ENCODE data around the gene PRICKLE1.
A peak's percentile ranks its signal among the peaks of the same experiment; 100 is the strongest.

Gene PRICKLE1

DNA sequence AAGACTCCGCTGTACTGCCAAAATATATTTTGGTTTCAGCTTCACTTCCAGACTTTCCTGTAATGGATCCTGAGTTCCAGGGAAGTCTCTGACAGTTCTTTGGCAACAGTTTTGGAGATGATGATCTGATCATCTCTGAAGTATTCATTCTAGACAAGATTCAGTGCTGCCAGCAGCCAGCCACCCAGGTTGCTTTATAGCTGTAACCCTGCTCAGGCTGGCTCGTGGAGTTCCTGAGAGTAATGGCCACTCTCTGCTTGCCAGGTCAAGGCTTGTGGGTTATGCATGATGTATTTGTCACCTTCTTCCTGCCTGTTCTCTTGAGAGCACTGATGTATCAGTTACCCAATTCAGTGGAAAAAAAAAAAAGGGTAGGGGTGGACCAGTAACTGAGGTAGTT is 139.3 kb downstream of the PRICKLE1 start:
- Histone ChIP-seq H3K27ac (ENCODE audit: low read depth, low read length) (no peak overlapping the region), H3K36me3 (ENCODE audit: control insufficient read depth, insufficient read depth, low read length) (peaks cover 10% of the 10 kb centered on the region), H3K27me3 (ENCODE audit: control insufficient read depth, insufficient read depth, low read length) (no peaks in the 10 kb centered on the region), H3K4me3 (ENCODE audit: low read depth, low read length) (no peak overlapping the region), H3K9me3 (ENCODE audit: control insufficient read depth, insufficient read depth, low read depth, low read length) (peaks cover 2% of the 10 kb centered on the region; the same call in 1 of the 2 replicates), H3K4me1 (ENCODE audit: control insufficient read depth, insufficient read depth, low read length) (peaks cover 33% of the 10 kb centered on the region), H3K9ac (ENCODE audit: low read length) (no peak overlapping the region)

GRCh38 chr12:42448841-42449240 is 140.7 kb downstream of the PRICKLE1 start:
- Histone ChIP-seq H3K27me3 (ENCODE audit: control insufficient read depth, insufficient read depth, low read length) (no peaks in the 10 kb centered on the region), H3K4me3 (ENCODE audit: low read depth, low read length) (no peak overlapping the region), H3K27ac (ENCODE audit: low read depth, low read length) (no peak overlapping the region), H3K9ac (ENCODE audit: low read length) (no peak overlapping the region), H3K4me1 (ENCODE audit: control insufficient read depth, insufficient read depth, low read length) (peaks cover 33% of the 10 kb centered on the region), H3K9me3 (ENCODE audit: control insufficient read depth, insufficient read depth, low read depth, low read length) (peaks cover 8% of the 10 kb centered on the region), H3K36me3 (ENCODE audit: control insufficient read depth, insufficient read depth, low read length) (peaks cover 18% of the 10 kb centered on the region)

GRCh38 chr12:42447371-42447786 is 142.2 kb downstream of the PRICKLE1 start:
- Histone ChIP-seq H3K4me3 (ENCODE audit: low read depth, low read length) (no peak overlapping the region), H3K27ac (ENCODE audit: low read depth, low read length) (no peak overlapping the region), H3K9ac (ENCODE audit: low read length) (no peak overlapping the region)

DNA sequence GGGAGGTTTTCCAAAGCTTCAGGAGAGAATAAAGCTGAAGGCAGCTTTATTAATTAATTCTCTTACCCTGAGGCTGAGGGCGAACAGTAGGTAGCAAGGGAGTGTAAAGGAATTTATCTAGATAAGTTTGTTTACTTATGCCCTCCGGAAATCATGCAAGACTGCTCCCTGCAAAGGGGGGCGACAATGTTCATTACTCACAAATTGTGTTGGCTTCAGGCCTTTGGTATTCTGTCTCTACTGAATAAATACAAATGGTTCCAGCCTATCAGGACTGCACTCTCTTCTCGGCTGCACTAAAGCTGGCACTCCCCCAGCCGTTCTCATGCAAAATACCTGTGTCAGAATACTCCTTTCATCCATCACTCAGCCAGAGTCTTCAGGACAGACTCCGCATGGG is 142.8 kb downstream of the PRICKLE1 start:
- Histone ChIP-seq H3K4me1 (ENCODE audit: control insufficient read depth, insufficient read depth, low read length) (peaks cover 49% of the 10 kb centered on the region), H3K9me3 (ENCODE audit: control insufficient read depth, insufficient read depth, low read depth, low read length) (peaks cover 8% of the 10 kb centered on the region; the same call in 1 of the 2 replicates), H3K27ac (ENCODE audit: low read depth, low read length) (no peak overlapping the region), H3K9ac (ENCODE audit: low read length) (no peak overlapping the region), H3K4me3 (ENCODE audit: low read depth, low read length) (no peak overlapping the region), H3K36me3 (ENCODE audit: control insufficient read depth, insufficient read depth, low read length) (peaks cover 34% of the 10 kb centered on the region), H3K27me3 (ENCODE audit: control insufficient read depth, insufficient read depth, low read length) (no peaks in the 10 kb centered on the region)

More at GRCh38 chr12:42447371-42447786, 142.2 kb downstream of the PRICKLE1 start:
- Histone ChIP-seq H3K36me3 (ENCODE audit: control insufficient read depth, insufficient read depth, low read length) (peaks cover 30% of the 10 kb centered on the region), H3K9me3 (ENCODE audit: control insufficient read depth, insufficient read depth, low read depth, low read length) (peaks cover 8% of the 10 kb centered on the region; the same call in 1 of the 2 replicates), H3K4me1 (ENCODE audit: control insufficient read depth, insufficient read depth, low read length) (peaks cover 43% of the 10 kb centered on the region), H3K27me3 (ENCODE audit: control insufficient read depth, insufficient read depth, low read length) (no peaks in the 10 kb centered on the region)

- no peak overlapping the region for H3K27ac ChIP-seq (ENCODE audit: low read depth, low read length)
- peaks cover 34% of the 10 kb centered on the region for H3K36me3 ChIP-seq (ENCODE audit: control insufficient read depth, insufficient read depth, low read length)
Observed at GRCh38 chr12:42445891-42446290, 143.7 kb downstream of the PRICKLE1 start.

DNA sequence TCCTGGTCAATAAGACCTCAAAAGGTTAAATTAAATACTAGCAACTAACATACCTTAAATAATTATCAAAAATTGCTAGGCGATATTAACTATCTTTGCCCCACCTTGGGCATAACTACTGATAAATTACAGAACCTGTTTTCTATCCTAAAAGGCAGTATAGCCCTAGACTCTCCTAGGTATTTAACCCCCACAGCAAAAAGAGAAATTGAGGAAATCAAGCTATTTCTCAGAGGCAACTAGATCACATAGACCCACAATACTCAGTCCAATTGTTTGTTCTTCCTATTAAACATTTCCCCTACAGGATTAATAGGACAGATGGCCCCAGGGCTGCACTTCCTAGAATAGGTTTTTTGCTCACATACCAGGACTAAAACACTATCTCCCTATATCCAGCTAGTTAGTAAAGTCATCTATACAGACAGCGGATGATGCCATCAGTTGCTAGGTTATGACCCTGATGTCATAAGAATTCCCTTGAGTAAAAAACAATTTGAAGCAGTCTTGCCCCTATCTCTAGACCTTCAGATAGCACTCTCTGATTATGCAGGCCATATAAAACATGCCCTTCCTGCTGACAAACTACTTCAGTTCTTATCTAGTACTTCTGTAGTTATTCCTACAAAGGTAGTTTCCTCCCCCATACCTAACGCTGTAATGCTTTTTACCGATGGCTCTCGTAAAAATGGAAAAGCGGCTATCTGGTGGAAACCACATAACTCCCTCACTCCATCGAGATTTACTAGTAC is 145.2 kb downstream of the PRICKLE1 start:
- H3K9ac ChIP-seq (ENCODE audit: low read length) = no peak overlapping the region
- no peaks in the 10 kb centered on the region for H3K27me3 ChIP-seq (ENCODE audit: control insufficient read depth, insufficient read depth, low read length)
- H3K36me3 ChIP-seq (ENCODE audit: control insufficient read depth, insufficient read depth, low read length) = peaks cover 34% of the 10 kb centered on the region
- no peak overlapping the region for H3K4me3 ChIP-seq (ENCODE audit: low read depth, low read length)
- peaks cover 42% of the 10 kb centered on the region for H3K4me1 ChIP-seq (ENCODE audit: control insufficient read depth, insufficient read depth, low read length)
- H3K27ac ChIP-seq (ENCODE audit: low read depth, low read length) = no peak overlapping the region
- peaks cover 8% of the 10 kb centered on the region; the same call in 1 of the 2 replicates for H3K9me3 ChIP-seq (ENCODE audit: control insufficient read depth, insufficient read depth, low read depth, low read length)

More at GRCh38 chr12:42445891-42446290, 143.7 kb downstream of the PRICKLE1 start:
- peaks cover 50% of the 10 kb centered on the region for H3K4me1 ChIP-seq (ENCODE audit: control insufficient read depth, insufficient read depth, low read length)
- H3K9me3 ChIP-seq (ENCODE audit: control insufficient read depth, insufficient read depth, low read depth, low read length) = peaks cover 8% of the 10 kb centered on the region; the same call in 1 of the 2 replicates
- peak overlapping the region; percentile 7; the same call in 1 of the 2 replicates for H3K4me3 ChIP-seq (ENCODE audit: low read depth, low read length)
- no peak overlapping the region for H3K9ac ChIP-seq (ENCODE audit: low read length)
- no peaks in the 10 kb centered on the region for H3K27me3 ChIP-seq (ENCODE audit: control insufficient read depth, insufficient read depth, low read length)

DNA sequence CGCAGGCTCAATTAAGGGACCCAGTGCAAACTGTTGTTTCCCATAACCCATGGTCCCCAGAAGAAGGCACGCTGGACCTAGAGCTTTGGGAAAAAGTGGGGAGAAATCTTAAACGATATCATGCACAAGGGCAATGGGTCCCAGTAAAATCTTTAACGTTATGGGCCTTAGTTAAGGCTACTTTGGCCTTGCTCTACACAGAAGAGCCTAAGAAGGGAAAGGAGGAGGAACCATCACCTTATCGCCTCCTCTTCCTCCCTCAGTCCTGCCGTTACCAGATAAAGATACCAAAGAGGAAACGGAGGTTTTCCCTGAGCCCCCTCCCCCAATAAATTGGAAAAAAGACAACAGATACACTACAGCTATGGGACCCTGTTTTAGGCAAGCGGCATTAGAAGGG is 146.7 kb downstream of the PRICKLE1 start:
- peaks cover 8% of the 10 kb centered on the region; the same call in 1 of the 2 replicates for H3K9me3 ChIP-seq (ENCODE audit: control insufficient read depth, insufficient read depth, low read depth, low read length)

GRCh38 chr12:42442311-42442759 is 147.2 kb downstream of the PRICKLE1 start:
- peaks cover 35% of the 10 kb centered on the region for H3K4me1 ChIP-seq (ENCODE audit: control insufficient read depth, insufficient read depth, low read length)
- H3K9ac ChIP-seq (ENCODE audit: low read length) = no peak overlapping the region
- no peak overlapping the region for H3K4me3 ChIP-seq (ENCODE audit: low read depth, low read length)
- H3K27me3 ChIP-seq (ENCODE audit: control insufficient read depth, insufficient read depth, low read length) = no peaks in the 10 kb centered on the region
- H3K9me3 ChIP-seq (ENCODE audit: control insufficient read depth, insufficient read depth, low read depth, low read length) = peaks cover 8% of the 10 kb centered on the region; the same call in 1 of the 2 replicates
- H3K36me3 ChIP-seq (ENCODE audit: control insufficient read depth, insufficient read depth, low read length) = peaks cover 28% of the 10 kb centered on the region
- H3K27ac ChIP-seq (ENCODE audit: low read depth, low read length) = no peak overlapping the region

More for the DNA sequence above, 146.7 kb downstream of the PRICKLE1 start:
- no peak overlapping the region for H3K4me3 ChIP-seq (ENCODE audit: low read depth, low read length)
- H3K9ac ChIP-seq (ENCODE audit: low read length) = no peak overlapping the region
- peaks cover 28% of the 10 kb centered on the region for H3K36me3 ChIP-seq (ENCODE audit: control insufficient read depth, insufficient read depth, low read length)
- H3K4me1 ChIP-seq (ENCODE audit: control insufficient read depth, insufficient read depth, low read length) = peaks cover 41% of the 10 kb centered on the region
- H3K27ac ChIP-seq (ENCODE audit: low read depth, low read length) = no peak overlapping the region
- H3K27me3 ChIP-seq (ENCODE audit: control insufficient read depth, insufficient read depth, low read length) = no peaks in the 10 kb centered on the region

GRCh38 chr12:42440608-42441007 is 148.9 kb downstream of the PRICKLE1 start:
- no peaks in the 10 kb centered on the region for H3K27me3 ChIP-seq (ENCODE audit: control insufficient read depth, insufficient read depth, low read length)
- H3K4me3 ChIP-seq (ENCODE audit: low read depth, low read length) = no peak overlapping the region
- no peak overlapping the region for H3K9ac ChIP-seq (ENCODE audit: low read length)
- H3K36me3 ChIP-seq (ENCODE audit: control insufficient read depth, insufficient read depth, low read length) = peaks cover 24% of the 10 kb centered on the region
- no peak overlapping the region for H3K27ac ChIP-seq (ENCODE audit: low read depth, low read length)
- peaks cover 21% of the 10 kb centered on the region for H3K4me1 ChIP-seq (ENCODE audit: control insufficient read depth, insufficient read depth, low read length)
- H3K9me3 ChIP-seq (ENCODE audit: control insufficient read depth, insufficient read depth, low read depth, low read length) = peaks cover 8% of the 10 kb centered on the region; the same call in 1 of the 2 replicates

GRCh38 chr12:42432517-42433140 is 156.9 kb downstream of the PRICKLE1 start:
- no peak overlapping the region for H3K4me3 ChIP-seq (ENCODE audit: low read depth, low read length)
- H3K27me3 ChIP-seq (ENCODE audit: control insufficient read depth, insufficient read depth, low read length) = no peaks in the 10 kb centered on the region
- H3K4me1 ChIP-seq (ENCODE audit: control insufficient read depth, insufficient read depth, low read length) = no peaks in the 10 kb centered on the region
- H3K9me3 ChIP-seq (ENCODE audit: control insufficient read depth, insufficient read depth, low read depth, low read length) = no peaks in the 10 kb centered on the region
- H3K9ac ChIP-seq (ENCODE audit: low read length) = no peak overlapping the region
- H3K36me3 ChIP-seq (ENCODE audit: control insufficient read depth, insufficient read depth, low read length) = peaks cover 11% of the 10 kb centered on the region
- no peak overlapping the region for H3K27ac ChIP-seq (ENCODE audit: low read depth, low read length)

GRCh38 chr12:42428850-42429249 is 160.7 kb downstream of the PRICKLE1 start:
- Histone ChIP-seq H3K9ac (ENCODE audit: low read length) (no peak overlapping the region), H3K27me3 (ENCODE audit: control insufficient read depth, insufficient read depth, low read length) (no peaks in the 10 kb centered on the region), H3K36me3 (ENCODE audit: control insufficient read depth, insufficient read depth, low read length) (peaks cover 11% of the 10 kb centered on the region), H3K9me3 (ENCODE audit: control insufficient read depth, insufficient read depth, low read depth, low read length) (no peaks in the 10 kb centered on the region), H3K27ac (ENCODE audit: low read depth, low read length) (no peak overlapping the region), H3K4me1 (ENCODE audit: control insufficient read depth, insufficient read depth, low read length) (peaks cover 11% of the 10 kb centered on the region), H3K4me3 (ENCODE audit: low read depth, low read length) (no peak overlapping the region)
